ENCODE measurements around the gene CDH3.

GRCh38 chr16:68658341-68658973 lies 13.3 kb downstream of the CDH3 start:
- TF ChIP-seq CTCF (optimal IDR thresholded peaks at IDR 0.05 in 1 of 3, IDR thresholded peaks at IDR 0.05 in 1 of 3, conservative IDR thresholded peaks at IDR 0.05 in 1 of 3; ENCODE audit: extremely low read depth in 1 of 3, insufficient read depth in 2 of 3, low read length in 3 of 3) (no peak), EZH2 (IDR thresholded peaks at IDR 0.05; ENCODE audit: low read length) (no peak)

All from keratinocyte (primary cell).